Gastrocnemius medialis (tissue), 4 donors: ENCODE measurements around the gene ADCY2. TPM values are rescaled to one million over a fixed set of nuclear protein-coding genes. Genes with fewer than 3 reads are reported as not detected.

Source experiments
- ATAC-seq, 2 donors: fragments of 150-250 bp; one replicate each; pipeline ENCODE4 v1.9.1; 2016
- DNase-seq, 2 donors: peaks; one replicate each; pipeline ENCODE4 v3.0.0-alpha.2; 2019
- H3K27ac ChIP-seq, 4 donors: fragments of 200-600 bp; sonication (generic); 1 replicate in 1 of 4; 2 replicates in 3 of 4; pipeline ENCODE4 v1.5.1; 2016 to 2018; ENCODE audit warnings: mild to moderate bottlenecking in 2 of 4, moderate library complexity in 1 of 4
- H3K27me3 ChIP-seq, 3 donors: fragments of 200-600 bp; sonication (generic) in 2 of 3; 1 replicate in 1 of 3; 2 replicates in 2 of 3; pipeline versions ENCODE4 v1.5.1 to v1.6.0; 2016 to 2019; ENCODE audit warnings: mild to moderate bottlenecking in 1 of 3, moderate library complexity in 1 of 3
- H3K36me3 ChIP-seq, 2 donors: fragments of 200-600 bp; sonication (generic) in 1 of 2; one replicate each; pipeline ENCODE4 v1.5.1; 2017 to 2018
- H3K4me1 ChIP-seq, 2 donors: fragments of 200-600 bp; sonication (generic) in 1 of 2; one replicate each; pipeline ENCODE4 v1.5.1; 2016 to 2017; ENCODE audit warnings: mild to moderate bottlenecking in 2 of 2
- H3K4me3 ChIP-seq, 4 donors: fragments of 200-600 bp; sonication (generic) in 3 of 4; 1 replicate in 1 of 4; 2 replicates in 3 of 4; pipeline ENCODE4 v1.5.1; 2016 to 2019; ENCODE audit warnings: mild to moderate bottlenecking in 2 of 4
- H3K9me3 ChIP-seq, 3 donors: fragments of 200-600 bp; sonication (generic) in 2 of 3; 1 replicate in 1 of 3; 2 replicates in 2 of 3; pipeline ENCODE4 v1.5.1; 2016 to 2019
- CTCF ChIP-seq, 5 experiments: fragments of 450-650 bp in 3 of 5; fragments of 200-600 bp in 2 of 5; sonication (generic) in 2 of 5; IDR thresholded peaks in 4 of 5; conservative IDR thresholded peaks in 1 of 5; 1 replicate in 4 of 5; 2 replicates in 1 of 5; pipeline ENCODE4 v1.5.1; 2016 to 2019; ENCODE audit warnings: antibody characterized with exemption in 5 of 5, mild to moderate bottlenecking in 3 of 5, moderate library complexity in 3 of 5
- POLR2A ChIP-seq, 2 donors: fragments of 450-650 bp; IDR thresholded peaks; one replicate each; pipeline ENCODE4 v1.6.1; 2017; ENCODE audit warnings: antibody characterized with exemption in 2 of 2, mild to moderate bottlenecking in 2 of 2, moderate library complexity in 2 of 2
- in situ Hi-C, 4 donors: fragments of 200-750 bp; cut with MboI; loops; one replicate each; pipeline versions ENCODE4 v1.15.0 to v1.8.0; 2017; ENCODE audit warnings: low sequenced_read_pairs in 4 of 4
- intact Hi-C: fragments of 100-400 bp; cut with DNase I; formaldehyde crosslinking; loops from one replicate; pipeline ENCODE4 v1.15.1; 2023; ENCODE audit warnings: low total_unique reads
- total RNA-seq, 4 donors: library from RNA; depleted of rRNA; stranded (reverse); fragments of >200 nt; gene quantifications; one replicate each; pipeline versions ENCODE4 v1.1.0 to v1.2.3, GENCODE V29; 2016

ADCY2 gene
- total RNA-seq, 4 donors from 2014 or later = 24.3 to 50.1 (median 36.5) TPM

- H3K27me3 ChIP-seq = no peaks in the 10 kb centered on the region
- peaks cover 25 to 36% of the 10 kb centered on the region in 2 donors for H3K4me1 ChIP-seq
- TF ChIP-seq POLR2A (IDR thresholded peaks at IDR 0.05) (no peak), CTCF (IDR thresholded peaks at IDR 0.05 in 4 of 5, conservative IDR thresholded peaks at IDR 0.05 in 1 of 5) (no peak)
- H3K9me3 ChIP-seq = no peaks in the 10 kb centered on the region
- in situ Hi-C loops = no loop called here
- H3K27ac ChIP-seq = peak overlapping the region in 3 of 4 donors; percentile 0 to 27 (median 0)
- ATAC-seq (no peak), DNase-seq (no peak)
- no peaks in the 10 kb centered on the region for H3K36me3 ChIP-seq
- intact Hi-C loops = loop anchor here (5.0 kb wide), 1 partner anchor 200 kb away; no protein-coding TSS in a partner anchor
- no peak overlapping the region for H3K4me3 ChIP-seq
Observed at GRCh38 chr5:7462758-7463157, 66.8 kb downstream of the ADCY2 start.

- peaks cover 25 to 36% of the 10 kb centered on the region in 2 donors for H3K4me1 ChIP-seq
- peak overlapping the region; percentile 21 to 53 (median 39) for H3K27ac ChIP-seq
- H3K9me3 ChIP-seq = no peaks in the 10 kb centered on the region
- ATAC-seq (peak; percentile 98 to 99), DNase-seq (peak; percentile 44 to 67)
- no peak overlapping the region for H3K4me3 ChIP-seq
- intact Hi-C loops (loop anchor here (1.0 to 5.0 kb wide), 3 partner anchors 55 to 202 kb away; no protein-coding TSS in a partner anchor), in situ Hi-C loops (no loop called here)
- H3K36me3 ChIP-seq = no peaks in the 10 kb centered on the region
- no peaks in the 10 kb centered on the region for H3K27me3 ChIP-seq
- peak in 4 of 5 experiments; percentile 13 to 38 (median 28) for TF ChIP-seq CTCF (IDR thresholded peaks at IDR 0.05 in 4 of 5, conservative IDR thresholded peaks at IDR 0.05 in 1 of 5)
- no peak for TF ChIP-seq POLR2A (IDR thresholded peaks at IDR 0.05)
Observed at GRCh38 chr5:7464182-7464581, 68.2 kb downstream of the ADCY2 start.

DNA sequence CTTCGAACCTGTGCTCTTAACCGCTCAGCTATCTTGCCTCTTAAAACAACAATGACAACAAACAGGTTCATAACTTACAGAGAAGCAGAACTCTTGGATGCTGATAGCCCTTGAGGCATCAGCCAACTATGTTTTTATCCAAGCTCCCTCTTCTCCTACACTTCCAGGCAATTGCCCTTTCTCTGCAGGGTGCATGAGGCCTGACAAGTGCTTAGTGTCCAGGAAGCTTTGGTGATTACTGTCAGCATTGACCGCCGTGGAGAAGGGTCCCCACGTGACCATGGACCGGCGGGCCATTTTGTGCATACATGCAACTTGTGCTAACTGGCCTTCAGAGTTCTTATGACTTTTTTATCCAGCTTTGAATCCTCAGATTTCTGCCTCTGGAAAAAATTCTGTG lies 71.2 kb downstream of the ADCY2 start:
- in situ Hi-C loops = no loop called here
- no peak for DNase-seq
- TF ChIP-seq CTCF (IDR thresholded peaks at IDR 0.05 in 4 of 5, conservative IDR thresholded peaks at IDR 0.05 in 1 of 5) (no peak), POLR2A (IDR thresholded peaks at IDR 0.05) (no peak)
- Histone ChIP-seq H3K4me3 (no peak overlapping the region), H3K4me1 (peaks cover 9 to 27% of the 10 kb centered on the region in 2 donors), H3K9me3 (no peaks in the 10 kb centered on the region), H3K27ac (no peak overlapping the region), H3K27me3 (no peaks in the 10 kb centered on the region), H3K36me3 (no peaks in the 10 kb centered on the region)
- intact Hi-C loops = no loop called here
- no peak for ATAC-seq

GRCh38 chr5:7468742-7469141 lies 72.8 kb downstream of the ADCY2 start:
- Histone ChIP-seq H3K4me3 (no peak overlapping the region), H3K4me1 (peaks cover 8 to 23% of the 10 kb centered on the region in 2 donors), H3K9me3 (no peaks in the 10 kb centered on the region), H3K27ac (no peak overlapping the region), H3K36me3 (no peaks in the 10 kb centered on the region), H3K27me3 (no peaks in the 10 kb centered on the region)
- intact Hi-C loops = no loop called here
- DNase-seq (no peak), ATAC-seq (no peak)
- TF ChIP-seq CTCF (IDR thresholded peaks at IDR 0.05 in 4 of 5, conservative IDR thresholded peaks at IDR 0.05 in 1 of 5) (no peak), POLR2A (IDR thresholded peaks at IDR 0.05) (no peak)
- in situ Hi-C loops = no loop called here

DNA sequence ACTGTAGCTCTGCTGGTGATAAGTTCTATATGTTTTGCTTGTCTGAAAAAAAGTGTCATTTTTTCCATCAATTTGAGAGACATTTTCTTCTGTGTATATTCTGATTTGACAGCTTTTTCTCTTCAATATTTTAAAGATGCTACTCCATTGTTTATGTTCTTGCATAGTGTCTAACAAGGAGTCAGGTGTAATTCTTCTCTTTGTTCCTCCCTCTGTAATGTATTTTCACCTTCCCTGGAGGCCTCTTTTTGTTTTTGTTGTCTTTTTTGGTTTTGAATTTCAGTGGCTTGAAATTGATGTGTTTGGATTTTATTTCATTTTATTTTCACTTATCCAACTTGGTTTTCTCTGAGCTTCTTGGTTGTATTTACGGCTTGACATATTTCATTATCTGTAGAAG lies 75.8 kb downstream of the ADCY2 start:
- Histone ChIP-seq H3K4me1 (peaks cover 14% of the 10 kb centered on the region in 2 donors), H3K36me3 (no peaks in the 10 kb centered on the region), H3K4me3 (no peak overlapping the region), H3K9me3 (no peaks in the 10 kb centered on the region), H3K27ac (no peak overlapping the region), H3K27me3 (no peaks in the 10 kb centered on the region)
- in situ Hi-C loops (no loop called here), intact Hi-C loops (no loop called here)
- DNase-seq (no peak), ATAC-seq (no peak)
- TF ChIP-seq POLR2A (IDR thresholded peaks at IDR 0.05) = no peak
- TF ChIP-seq CTCF (IDR thresholded peaks at IDR 0.05 in 4 of 5, conservative IDR thresholded peaks at IDR 0.05 in 1 of 5) = no peak
